Vagina (tissue), 2 donors: ENCODE data around the gene KRT38. TPM values are rescaled to one million over a fixed set of nuclear protein-coding genes. Genes with fewer than 3 reads are reported as not detected.

Experiments used
- DNase-seq, 2 donors: peaks; one replicate each; pipeline ENCODE4 v3.0.0-alpha.2; 2017; ENCODE audit errors: extremely low spot score in 2 of 2
- H3K27ac ChIP-seq: fragments of 200-600 bp; sonication (generic); one replicate; pipeline ENCODE4 v1.5.1; 2019
- H3K27me3 ChIP-seq: fragments of 200-600 bp; sonication (generic); one replicate; pipeline ENCODE4 v1.5.1; 2019
- H3K36me3 ChIP-seq, 2 donors: fragments of 200-600 bp; sonication (generic); one replicate each; pipeline ENCODE4 v1.5.1; 2017 to 2019
- H3K4me1 ChIP-seq: fragments of 200-600 bp; sonication (generic); one replicate; pipeline ENCODE4 v1.5.1; 2019
- H3K4me3 ChIP-seq, 2 donors: fragments of 200-600 bp; sonication (generic); 1 replicate in 1 of 2; 2 replicates in 1 of 2; pipeline ENCODE4 v1.5.1; 2016 to 2019
- H3K9me3 ChIP-seq: fragments of 200-600 bp; sonication (generic); one replicate; pipeline ENCODE4 v1.5.1; 2019
- CTCF ChIP-seq, 3 experiments: fragments of 450-650 bp in 2 of 3; fragments of 200-600 bp in 1 of 3; sonication (generic) in 1 of 3; IDR thresholded peaks; one replicate each; pipeline ENCODE4 v1.5.1; 2017 to 2019; ENCODE audit warnings: antibody characterized with exemption in 3 of 3, mild to moderate bottlenecking in 2 of 3, moderate library complexity in 2 of 3
- POLR2A ChIP-seq, 2 donors: fragments of 450-650 bp; IDR thresholded peaks; one replicate each; pipeline ENCODE4 v1.6.1; 2017; ENCODE audit warnings: antibody characterized with exemption in 2 of 2, mild to moderate bottlenecking in 2 of 2, moderate library complexity in 2 of 2
- POLR2AphosphoS5 ChIP-seq, 2 donors: sonication (generic); formaldehyde crosslinking; IDR thresholded peaks; one replicate each; pipeline ENCODE4 v1.9.0; 2017; ENCODE audit warnings: antibody characterized with exemption in 2 of 2, mild to moderate bottlenecking in 2 of 2, low read depth in 1 of 2; ENCODE audit not compliant: insufficient read depth in 1 of 2
- intact Hi-C: fragments of 100-400 bp; cut with DNase I; formaldehyde crosslinking; loops from one replicate; pipeline ENCODE4 v1.15.1; 2023
- total RNA-seq: library from RNA; depleted of rRNA; stranded (reverse); fragments of >200 nt; gene quantifications from one replicate; pipeline ENCODE4 v1.2.3, GENCODE V29; 2016

The KRT38 gene
- total RNA-seq, 1 donor from 2014 or later: not detected

DNA sequence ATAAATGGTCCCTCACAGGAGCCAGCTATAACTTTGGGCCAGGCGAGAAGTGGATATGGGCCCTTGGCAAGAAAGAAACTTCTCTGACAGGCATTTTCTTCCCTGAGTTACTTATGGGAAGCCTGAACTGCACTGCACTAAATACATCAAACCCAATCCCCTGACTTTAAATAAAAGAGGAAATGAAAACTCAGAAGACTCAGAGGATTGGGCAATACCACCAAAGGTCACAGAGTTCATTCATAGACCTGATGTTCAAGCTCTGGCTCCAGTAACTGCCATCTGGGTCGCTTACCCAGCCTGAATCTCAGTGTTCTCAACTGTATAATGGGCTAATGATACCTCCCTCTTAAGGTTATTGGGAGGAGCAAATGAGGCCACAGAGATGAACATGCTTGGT lies 39.4 kb upstream of the KRT38 start:
- no peak overlapping the region for H3K27ac ChIP-seq
- H3K4me1 ChIP-seq: no peaks in the 10 kb centered on the region
- intact Hi-C loops: no loop called here
- no peaks in the 10 kb centered on the region for H3K36me3 ChIP-seq
- H3K9me3 ChIP-seq: no peaks in the 10 kb centered on the region
- H3K27me3 ChIP-seq: no peaks in the 10 kb centered on the region
- TF ChIP-seq POLR2A (IDR thresholded peaks at IDR 0.05) (no peak), POLR2AphosphoS5 (IDR thresholded peaks at IDR 0.05; ENCODE audit: insufficient read depth in 1 of 2, low read depth in 1 of 2) (no peak), CTCF (IDR thresholded peaks at IDR 0.05) (no peak)
- H3K4me3 ChIP-seq: no peak overlapping the region
- no peak for DNase-seq

- TF ChIP-seq POLR2AphosphoS5 (IDR thresholded peaks at IDR 0.05; ENCODE audit: insufficient read depth in 1 of 2, low read depth in 1 of 2): no peak
- TF ChIP-seq POLR2A (IDR thresholded peaks at IDR 0.05): no peak
- TF ChIP-seq CTCF (IDR thresholded peaks at IDR 0.05): no peak
- no peak overlapping the region for H3K27ac ChIP-seq
- no peak for DNase-seq
- intact Hi-C loops: no loop called here
- no peak overlapping the region for H3K4me3 ChIP-seq
- no peaks in the 10 kb centered on the region for H3K9me3 ChIP-seq
- no peaks in the 10 kb centered on the region for H3K36me3 ChIP-seq
- H3K4me1 ChIP-seq: no peaks in the 10 kb centered on the region
- no peaks in the 10 kb centered on the region for H3K27me3 ChIP-seq
These were observed 37.5 kb upstream of the KRT38 start for GRCh38 chr17:41478237-41478636.

DNA sequence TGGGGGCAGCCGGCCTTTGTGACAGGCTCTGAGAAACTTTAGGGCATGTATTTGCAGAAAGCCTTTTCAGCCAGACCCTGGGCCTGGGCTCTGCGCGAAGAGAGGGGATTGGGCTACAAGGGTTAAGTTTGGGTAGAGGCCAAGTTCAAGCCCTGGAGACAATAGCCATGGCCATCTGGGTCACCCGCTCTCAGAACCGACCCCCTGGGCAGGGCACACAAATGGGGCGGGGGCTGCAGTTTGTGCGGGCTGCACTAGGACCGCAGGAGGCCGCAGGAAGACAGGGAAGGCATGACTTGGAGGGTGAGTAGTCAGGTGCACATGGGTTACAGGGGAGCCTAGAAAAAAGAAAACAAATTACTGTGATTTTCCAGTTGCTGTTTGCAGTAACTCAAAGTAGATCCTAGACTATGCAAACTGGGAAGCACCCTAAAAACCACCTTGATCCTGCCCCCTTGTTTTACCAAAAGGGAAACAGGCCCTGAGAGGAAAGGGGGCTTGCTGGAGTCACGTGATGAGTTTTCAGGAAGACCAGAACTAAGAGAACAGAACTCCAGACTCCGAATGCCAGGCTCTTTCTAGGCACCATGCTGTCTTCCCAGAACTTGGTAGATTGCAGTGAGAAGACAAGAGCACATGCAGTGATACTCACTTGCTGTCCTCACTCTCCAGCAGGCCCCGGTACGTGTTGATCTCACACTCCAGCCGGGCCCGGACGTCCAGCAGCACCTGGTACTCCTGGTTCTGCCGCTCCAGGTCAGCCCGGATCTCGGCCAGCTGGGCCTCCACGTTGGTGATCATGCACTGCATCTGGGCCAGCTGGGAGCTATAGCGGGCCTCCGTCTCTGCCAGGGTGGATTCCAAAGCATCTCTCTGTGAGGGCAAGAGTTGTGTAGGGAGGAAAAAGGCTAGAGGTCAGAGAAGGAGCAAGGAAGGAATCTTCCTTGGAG lies 36.4 kb upstream of the KRT38 start:
- no peaks in the 10 kb centered on the region for H3K4me1 ChIP-seq
- no peak for DNase-seq
- H3K27ac ChIP-seq: no peak overlapping the region
- no peak overlapping the region for H3K4me3 ChIP-seq
- TF ChIP-seq POLR2A (IDR thresholded peaks at IDR 0.05): no peak
- no peak for TF ChIP-seq CTCF (IDR thresholded peaks at IDR 0.05)
- no peak for TF ChIP-seq POLR2AphosphoS5 (IDR thresholded peaks at IDR 0.05; ENCODE audit: insufficient read depth in 1 of 2, low read depth in 1 of 2)
- no peaks in the 10 kb centered on the region for H3K36me3 ChIP-seq
- H3K27me3 ChIP-seq: no peaks in the 10 kb centered on the region
- H3K9me3 ChIP-seq: no peaks in the 10 kb centered on the region
- intact Hi-C loops: no loop called here

DNA sequence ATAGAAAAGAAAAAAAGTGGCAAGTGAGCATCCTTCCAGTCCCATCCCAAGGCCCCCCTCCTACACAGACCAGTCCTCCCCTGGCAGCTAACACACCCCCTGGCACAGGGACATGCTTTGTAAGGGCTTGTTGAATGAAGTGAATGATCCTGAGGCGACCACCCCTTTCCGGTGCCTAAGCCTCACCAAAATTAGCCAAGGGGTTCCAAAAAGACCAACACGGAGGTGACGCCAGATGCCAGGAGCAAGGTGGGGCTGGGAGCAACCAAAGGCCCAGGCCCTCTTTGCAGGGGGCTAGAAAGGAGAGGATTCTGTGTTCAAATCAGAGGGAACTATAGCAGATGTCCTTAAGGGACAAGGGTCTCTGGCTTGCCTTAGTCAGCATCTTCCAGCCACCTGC lies 34.6 kb upstream of the KRT38 start:
- Histone ChIP-seq H3K4me3 (no peak overlapping the region), H3K36me3 (no peaks in the 10 kb centered on the region), H3K9me3 (no peaks in the 10 kb centered on the region), H3K27me3 (no peaks in the 10 kb centered on the region), H3K27ac (no peak overlapping the region), H3K4me1 (no peaks in the 10 kb centered on the region)
- no peak for DNase-seq
- intact Hi-C loops: no loop called here
- TF ChIP-seq POLR2A (IDR thresholded peaks at IDR 0.05) (no peak), POLR2AphosphoS5 (IDR thresholded peaks at IDR 0.05; ENCODE audit: insufficient read depth in 1 of 2, low read depth in 1 of 2) (no peak), CTCF (IDR thresholded peaks at IDR 0.05) (no peak)

- Histone ChIP-seq H3K9me3 (no peaks in the 10 kb centered on the region), H3K4me1 (no peaks in the 10 kb centered on the region), H3K4me3 (no peak overlapping the region), H3K36me3 (no peaks in the 10 kb centered on the region), H3K27me3 (no peaks in the 10 kb centered on the region), H3K27ac (no peak overlapping the region)
- intact Hi-C loops: no loop called here
- DNase-seq: no peak
- no peak for TF ChIP-seq POLR2A (IDR thresholded peaks at IDR 0.05)
- TF ChIP-seq CTCF (IDR thresholded peaks at IDR 0.05): no peak
- TF ChIP-seq POLR2AphosphoS5 (IDR thresholded peaks at IDR 0.05; ENCODE audit: insufficient read depth in 1 of 2, low read depth in 1 of 2): no peak
These were observed 34.1 kb upstream of the KRT38 start for GRCh38 chr17:41474863-41475262.
